GM23338 (cell line): ENCODE results near the gene SCFD1. TPM values are rescaled to one million over a fixed set of nuclear protein-coding genes. Genes with fewer than 3 reads are reported as not detected.
"Not testable (repeated sequence)": the region's sequence is repeated elsewhere in the genome, so short reads cannot be mapped to it uniquely, and the experiment has no call there.

Source experiments
- ATAC-seq: fragments of 200-7000 bp; cut with Tn5 transposase; 3 replicates; pipeline ENCODE4 v1.9.1; 2020
- DNase-seq: peaks from one replicate; pipeline ENCODE4 v3.0.0-alpha.2; 2015; ENCODE audit warnings: low spot score
- H2AFZ ChIP-seq: fragments of 200-600 bp; sonication (generic); 2 replicates; pipeline ENCODE4 v1.8.0; 2016; ENCODE audit warnings: antibody characterized with exemption, mild to moderate bottlenecking, moderate library complexity
- H3F3A ChIP-seq: fragments of 200-600 bp; sonication (generic); replicated peaks from 2 replicates; pipeline ENCODE4 v1.8.0; 2017; ENCODE audit warnings: antibody characterized with exemption, mixed run types, low read depth
- H3K27ac ChIP-seq: fragments of 200-600 bp; sonication (generic); 2 replicates; pipeline ENCODE4 v1.6.1; 2016; ENCODE audit warnings: low read depth
- H3K27me3 ChIP-seq: fragments of 200-600 bp; sonication (generic); 2 replicates; pipeline ENCODE4 v1.8.0; 2016; ENCODE audit warnings: mild to moderate bottlenecking, mixed run types, moderate library complexity; ENCODE audit not compliant: insufficient read depth
- H3K36me3 ChIP-seq: fragments of 200-600 bp; sonication (generic); 2 replicates; pipeline ENCODE4 v1.8.0; 2016; ENCODE audit warnings: mild to moderate bottlenecking; ENCODE audit not compliant: insufficient read depth
- H3K4me1 ChIP-seq: fragments of 200-600 bp; sonication (generic); 2 replicates; pipeline ENCODE4 v1.8.0; 2016; ENCODE audit warnings: mild to moderate bottlenecking, moderate library complexity; ENCODE audit not compliant: insufficient read depth
- H3K4me2 ChIP-seq: fragments of 200-600 bp; sonication (generic); 2 replicates; pipeline ENCODE4 v1.7.1; 2017; ENCODE audit warnings: mixed run types
- H3K4me3 ChIP-seq: fragments of 200-600 bp; sonication (generic); 2 replicates; pipeline ENCODE4 v1.6.1; 2016; ENCODE audit warnings: mixed run types
- H3K79me2 ChIP-seq: fragments of 200-600 bp; sonication (generic); replicated peaks from 2 replicates; pipeline ENCODE4 v1.8.0; 2017; ENCODE audit warnings: mild to moderate bottlenecking; ENCODE audit not compliant: insufficient read depth
- H3K9me2 ChIP-seq: fragments of 200-600 bp; sonication (generic); 2 replicates; pipeline ENCODE4 v1.8.0; 2017; ENCODE audit not compliant: insufficient read depth
- H4K20me1 ChIP-seq: fragments of 200-600 bp; sonication (generic); replicated peaks from 2 replicates; pipeline ENCODE4 v1.8.0; 2017; ENCODE audit warnings: mild to moderate bottlenecking; ENCODE audit not compliant: insufficient read depth
- H3K27ac Mint-ChIP-seq: 2 replicates; pipeline ENCODE4 v1.8.0; 2020; ENCODE audit warnings: inconsistent platforms, mild to moderate bottlenecking, moderate library complexity, mixed read lengths
- H3K27me3 Mint-ChIP-seq: 3 replicates; pipeline ENCODE4 v1.8.0; 2022; ENCODE audit warnings: low read depth, mild to moderate bottlenecking, moderate library complexity, mixed read lengths, inconsistent platforms; ENCODE audit not compliant: insufficient read depth, poor library complexity
- H3K36me3 Mint-ChIP-seq: 3 replicates; pipeline ENCODE4 v1.8.0; 2021; ENCODE audit warnings: low read depth, mild to moderate bottlenecking, inconsistent platforms, moderate library complexity, mixed read lengths
- H3K4me1 Mint-ChIP-seq: 3 replicates; pipeline ENCODE4 v1.8.0; 2020; ENCODE audit warnings: mild to moderate bottlenecking, inconsistent platforms, mixed read lengths
- H3K4me3 Mint-ChIP-seq: 3 replicates; pipeline ENCODE4 v1.8.0; 2021; ENCODE audit warnings: moderate library complexity, mild to moderate bottlenecking, inconsistent platforms, mixed read lengths
- H3K9me3 Mint-ChIP-seq: 3 replicates; pipeline ENCODE4 v1.8.0; 2020; ENCODE audit warnings: moderate library complexity, mild to moderate bottlenecking, inconsistent platforms, mixed read lengths
- CREB1 ChIP-seq: fragments of 250-450 bp; sonication (Bioruptor Pico); IDR thresholded peaks from 2 replicates; pipeline ENCODE4 v1.5.0; 2020; ENCODE audit warnings: low read depth, mild to moderate bottlenecking, moderate library complexity
- ETS1 ChIP-seq: IDR thresholded peaks from 2 replicates; pipeline ENCODE4 v1.6.1; 2016; ENCODE audit warnings: antibody characterized with exemption
- EZH2 ChIP-seq: fragments of 200-600 bp; sonication (generic); IDR thresholded peaks from one replicate; pipeline ENCODE4 v1.8.0; 2017; ENCODE audit warnings: antibody characterized with exemption, mild to moderate bottlenecking, low read depth; ENCODE audit not compliant: unreplicated experiment
- EZH2phosphoT487 ChIP-seq: fragments of 200-600 bp; sonication (generic); IDR thresholded peaks from one replicate; pipeline ENCODE4 v1.8.1; 2018; ENCODE audit warnings: antibody characterized with exemption; ENCODE audit not compliant: unreplicated experiment
- JUNB ChIP-seq: IDR thresholded peaks from one replicate; pipeline ENCODE4 v1.6.1; 2016; ENCODE audit warnings: antibody characterized with exemption; ENCODE audit not compliant: unreplicated experiment
- NANOG ChIP-seq: IDR thresholded peaks from 2 replicates; pipeline ENCODE4 v1.6.1; 2016; ENCODE audit warnings: antibody characterized with exemption, borderline replicate concordance
- POLR2AphosphoS5 ChIP-seq: IDR thresholded peaks from 2 replicates; pipeline ENCODE4 v1.6.1; 2016; ENCODE audit warnings: antibody characterized with exemption, low read depth
- ZNF114 ChIP-seq: fragments of 250-450 bp; sonication (Bioruptor Pico); IDR thresholded peaks from 2 replicates; pipeline ENCODE4 v1.5.0; 2020; ENCODE audit warnings: mild to moderate bottlenecking, moderate library complexity
- ZNF331 ChIP-seq: fragments of 250-450 bp; sonication (Bioruptor Pico); IDR thresholded peaks from 2 replicates; pipeline ENCODE4 v1.5.0; 2020; ENCODE audit warnings: low read depth, mild to moderate bottlenecking, moderate library complexity
- ZNF462 ChIP-seq: fragments of 250-450 bp; sonication (Bioruptor Pico); IDR thresholded peaks from 2 replicates; pipeline ENCODE4 v1.5.0; 2020; ENCODE audit warnings: mild to moderate bottlenecking, moderate library complexity
- polyA plus RNA-seq: library from polyadenylated mRNA; unstranded; fragments of >200 nt; fragmentation: Nextera tagmentation; extraction: Ambion mirVana; gene quantifications from 2 replicates; pipeline ENCODE4 v1.2.1, GENCODE V29; 2016
- total RNA-seq: library from RNA; depleted of rRNA; stranded (reverse); fragments of >200 nt; shearing (Covaris generic); gene quantifications from 2 replicates; pipeline ENCODE4 v1.2.3, GENCODE V29; 2014

SCFD1 gene
- total and polyA plus RNA-seq, 2 experiments from 2014 or later: 77.6 to 110 TPM

- Histone ChIP-seq H3K4me3 (no peak overlapping the region), H3K27ac (no peak overlapping the region), H3K4me1 (no peaks in the 10 kb centered on the region), H3K27me3 (no peaks in the 10 kb centered on the region), H3K79me2 (peaks cover 81% of the 10 kb centered on the region), H3K36me3 (peaks cover under 1% of the 10 kb centered on the region; the same call in 1 of the 2 replicates), H3K4me2 (no peak overlapping the region), H2AFZ (no peak overlapping the region), H4K20me1 (peaks cover 14% of the 10 kb centered on the region; the same call in 1 of the 2 replicates), H3F3A (peaks cover 4% of the 10 kb centered on the region; the same call in 1 of the 2 replicates), H3K9me2 (no peaks in the 10 kb centered on the region)
- Mint-ChIP-seq H3K27me3 (peaks cover 7% of the 10 kb centered on the region), H3K27ac (no peak overlapping the region), H3K4me3 (no peak overlapping the region), H3K36me3 (peaks cover 4% of the 10 kb centered on the region; the same call in 2 of the 3 replicates), H3K9me3 (no peaks in the 10 kb centered on the region), H3K4me1 (peaks cover 9% of the 10 kb centered on the region)
- DNase-seq: no peak
- ATAC-seq: no peak
- TF ChIP-seq ZNF114 (no peak), EZH2 (no peak), NANOG (no peak), EZH2phosphoT487 (no peak), ZNF331 (CRISPR knock-in tag) (no peak), CREB1 (no peak), JUNB (no peak), ZNF462 (no peak), POLR2AphosphoS5 (no peak), ETS1 (no peak)
Observed at GRCh38 chr14:30625533-30625932, 3.4 kb downstream of the SCFD1 start.

GRCh38 chr14:30629432-30629831 is 7.3 kb downstream of the SCFD1 start:
- not testable (repeated sequence) for H3F3A ChIP-seq, H3K27ac Mint-ChIP-seq
- H3K36me3 Mint-ChIP-seq: peaks cover 14% of the 10 kb centered on the region; the same call in 2 of the 3 replicates

More at GRCh38 chr14:30629432-30629831, 7.3 kb downstream of the SCFD1 start:
- H3K9me3 Mint-ChIP-seq, H3K9me2 ChIP-seq, H3K36me3 ChIP-seq, ATAC-seq, H3K4me3 Mint-ChIP-seq, H3K27me3 Mint-ChIP-seq, H3K4me2 ChIP-seq, H3K4me3 ChIP-seq, H3K4me1 ChIP-seq, H3K27ac ChIP-seq, H2AFZ ChIP-seq, H3K4me1 Mint-ChIP-seq, H3K27me3 ChIP-seq: not testable (repeated sequence)
- DNase-seq: peak; percentile 8
- Histone ChIP-seq H4K20me1 (peaks cover 14% of the 10 kb centered on the region; the same call in 1 of the 2 replicates), H3K79me2 (peaks cover 66% of the 10 kb centered on the region)
